ENCODE data around the gene TBL1Y.

- TF ChIP-seq EP300 (IDR thresholded peaks at IDR 0.05) (no peak), CTCF (IDR thresholded peaks at IDR 0.05) (no peak), POLR2A (IDR thresholded peaks at IDR 0.05) (no peak)
Observed at GRCh38 chrY:6947695-6948094, 37.2 kb downstream of the TBL1Y start.

Data from stomach (tissue), 4 donors.